T-helper 1 cell treated with Interleukin-12 subunit alpha and Interleukin-12 subunit beta and Interleukin-4 antibody, amounts not matched to agents 30 ng/mL and 1 ng/mL, for 36 hours (primary cell): Measurements from ENCODE around the gene PSMD11. TPM values are rescaled to one million over a fixed set of nuclear protein-coding genes. Genes with fewer than 3 reads are reported as not detected.

Experiments
- intact Hi-C: fragments of 100-400 bp; cut with micrococcal nuclease; formaldehyde crosslinking; loops from one replicate; pipeline ENCODE4 v1.15.1; 2024
- total RNA-seq: library from RNA; stranded (reverse); gene quantifications from 2 replicates; pipeline ENCODE4 v1.2.3, GENCODE V29; 2022

PSMD11 gene
- total RNA-seq, 1 donor from 2014 or later, result 145 TPM

DNA sequence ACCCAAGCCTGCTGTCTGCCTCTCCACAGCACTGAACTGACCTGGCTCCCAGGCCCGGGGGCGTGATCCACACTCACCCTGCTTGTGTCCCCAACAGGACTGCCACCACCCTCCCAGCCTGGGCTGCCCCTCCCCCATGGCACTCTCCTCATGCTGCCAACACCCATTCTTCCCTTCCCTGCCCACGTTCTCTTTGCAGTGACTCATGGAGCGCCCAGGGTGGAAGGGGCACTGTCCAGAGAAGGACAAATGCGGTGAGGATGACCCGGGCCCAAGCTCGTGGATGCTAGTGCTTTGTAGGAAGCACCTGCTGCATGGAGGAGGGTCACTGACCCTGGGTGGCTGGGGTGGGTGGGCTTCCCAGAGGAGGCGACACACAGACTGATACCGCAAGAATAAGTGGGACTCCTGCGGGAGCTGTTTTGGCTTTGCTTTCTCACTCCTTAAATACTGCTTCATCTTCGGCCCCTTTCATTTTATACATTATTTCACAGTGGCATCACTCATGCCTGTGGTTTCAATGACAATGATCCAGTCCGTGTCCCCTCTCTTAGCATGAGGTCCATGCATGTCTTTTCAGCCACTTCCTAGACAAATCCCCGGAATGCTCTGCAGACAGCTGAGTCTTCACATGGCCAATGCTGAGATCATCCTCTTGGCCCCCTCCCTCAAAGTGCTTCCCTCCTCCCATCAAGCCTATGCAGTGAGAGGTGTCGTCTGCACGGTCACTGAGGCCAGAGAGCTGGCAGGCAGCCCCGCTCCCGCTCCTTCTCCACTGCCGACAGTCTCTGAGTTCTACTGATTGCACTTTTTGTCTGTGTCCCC, 60.1 kb downstream of the PSMD11 start:
- intact Hi-C loops, result loop anchor here (5.0 kb wide), 1 partner anchor 373 kb away; the partner anchor contains the start of gene MYO1D

- intact Hi-C loops, result no loop called here
Measured at GRCh38 chr17:32508926-32509325, 64.6 kb downstream of the PSMD11 start.

DNA sequence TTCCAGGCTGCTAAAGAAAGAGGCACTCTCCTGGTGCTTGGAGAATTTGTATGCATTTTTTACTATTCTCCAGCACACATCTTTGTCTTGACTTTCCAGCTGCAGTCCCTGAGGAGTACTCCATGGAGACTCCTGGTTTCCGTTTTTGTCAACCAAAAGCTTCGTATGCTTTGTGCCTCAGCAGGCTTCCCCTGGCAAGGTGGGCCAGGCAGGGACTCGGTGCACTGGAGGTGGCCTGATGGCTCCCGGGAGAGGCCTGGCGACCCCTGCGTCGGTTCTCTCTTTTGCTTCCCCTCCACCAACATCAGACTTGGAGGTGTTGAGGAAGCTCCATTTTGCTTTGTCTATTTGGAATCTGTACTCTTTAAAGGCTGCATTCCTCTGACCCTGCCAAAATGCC, 66.2 kb downstream of the PSMD11 start:
- intact Hi-C loops, result no loop called here

DNA sequence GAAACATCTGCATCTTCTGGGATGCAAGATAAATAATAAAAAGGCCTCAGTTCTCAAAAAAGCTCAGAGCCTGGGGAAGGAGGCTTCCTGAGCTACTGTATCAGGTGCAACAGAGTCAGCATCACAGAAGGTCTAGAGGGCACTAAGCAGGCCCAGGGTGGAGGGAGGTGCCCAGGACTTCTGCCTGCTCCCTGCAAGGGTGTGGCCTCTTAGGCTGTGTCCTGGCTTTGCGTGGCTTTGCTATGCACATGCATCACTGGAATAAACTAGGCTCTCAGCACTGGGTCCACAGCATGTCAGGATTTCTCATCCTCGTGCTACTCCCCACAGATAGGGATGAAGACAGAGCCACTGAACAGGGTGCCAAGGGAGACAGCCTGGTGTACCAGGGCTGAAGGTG, 68.0 kb downstream of the PSMD11 start:
- intact Hi-C loops, result no loop called here

GRCh38 chr17:32513579-32513978, 69.3 kb downstream of the PSMD11 start:
- intact Hi-C loops, result no loop called here

DNA sequence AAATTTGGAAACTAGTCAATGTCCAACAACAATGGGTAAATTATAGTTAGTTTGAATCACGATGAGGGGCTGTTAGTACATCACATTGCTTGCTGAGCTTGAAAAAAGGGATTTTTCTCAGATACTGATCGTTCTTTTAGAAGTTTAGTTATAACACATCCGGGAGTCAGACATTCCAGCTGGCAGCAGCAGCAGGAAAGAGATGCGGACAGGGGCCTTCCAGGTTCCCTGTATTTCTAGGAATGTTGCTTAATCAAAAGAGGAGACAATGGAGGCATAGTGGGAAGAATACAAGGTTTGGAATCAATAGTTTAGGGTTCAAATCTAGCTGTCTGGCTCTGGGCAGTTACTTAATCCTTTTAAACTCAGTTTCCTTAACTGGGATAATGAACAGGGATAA, 70.3 kb downstream of the PSMD11 start:
- intact Hi-C loops, result no loop called here

GRCh38 chr17:32515677-32516383, 71.5 kb downstream of the PSMD11 start:
- intact Hi-C loops, result no loop called here

DNA sequence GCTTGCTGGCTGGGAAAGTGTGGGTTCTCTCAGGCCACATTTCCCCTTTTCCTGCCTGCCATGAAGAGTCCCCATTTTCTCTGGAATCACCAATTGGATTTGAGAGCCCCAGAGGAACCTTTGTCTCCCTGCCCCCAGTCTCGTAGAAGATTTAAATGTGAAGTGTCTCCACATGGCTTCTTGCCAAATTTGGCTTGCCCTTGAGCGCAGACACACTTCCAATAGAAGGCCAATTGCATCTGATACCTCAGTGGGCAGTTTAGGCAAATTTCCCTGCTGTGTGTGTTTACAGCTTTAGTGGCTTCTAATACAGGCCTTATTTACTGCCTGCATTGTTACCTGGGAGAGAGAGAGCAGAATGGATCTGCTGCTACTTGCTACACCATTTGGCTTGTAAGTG, 72.1 kb downstream of the PSMD11 start:
- intact Hi-C loops, result no loop called here

- intact Hi-C loops, result no loop called here
Measured at GRCh38 chr17:32516940-32517701, 72.8 kb downstream of the PSMD11 start.

- intact Hi-C loops, result no loop called here
Measured at GRCh38 chr17:32517982-32518381, 73.7 kb downstream of the PSMD11 start.

- intact Hi-C loops, result no loop called here
Measured at GRCh38 chr17:32518646-32519227, 74.4 kb downstream of the PSMD11 start.

DNA sequence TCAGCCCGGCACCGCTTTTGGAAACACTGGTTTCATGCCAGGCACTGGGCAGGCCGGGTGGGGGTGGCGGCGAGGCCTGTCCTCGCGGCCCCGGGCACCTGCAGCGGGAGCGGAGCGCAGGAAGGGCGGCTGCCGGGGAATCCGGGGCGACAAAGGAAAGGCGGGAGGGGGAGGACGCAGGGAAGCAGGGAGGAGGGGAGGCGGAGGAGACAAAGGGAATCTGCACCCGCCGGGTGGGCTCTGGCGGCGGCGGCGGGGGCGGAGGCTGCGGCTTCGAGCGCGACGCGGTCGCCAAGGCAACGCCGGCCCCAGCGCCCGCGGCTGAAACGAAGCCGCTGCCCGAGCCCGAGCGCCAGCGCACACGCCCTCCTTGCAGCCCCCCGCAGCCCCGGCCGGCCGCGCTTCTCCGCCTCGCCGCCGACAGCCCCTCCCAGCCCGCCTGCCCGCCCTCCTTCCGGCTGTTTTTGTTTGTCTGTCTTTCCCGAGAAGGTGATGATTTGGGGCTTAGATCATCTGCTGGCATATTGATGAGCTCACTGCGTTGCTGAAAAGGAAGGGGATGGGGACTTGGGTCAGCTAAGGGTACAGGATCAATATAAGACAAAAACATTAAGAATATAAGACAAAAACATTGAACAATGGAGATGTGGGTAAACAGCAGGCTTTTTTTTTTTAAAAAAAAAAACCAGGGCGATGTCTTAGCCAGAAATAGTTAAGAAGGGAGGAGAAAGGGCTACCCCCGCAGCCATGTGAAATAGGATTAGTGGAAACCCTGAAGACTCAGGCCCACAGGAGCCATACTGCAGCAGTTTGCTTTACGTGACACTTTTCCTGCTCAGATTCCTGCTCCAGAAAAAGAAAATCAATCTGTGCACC, 75.2 kb downstream of the PSMD11 start:
- intact Hi-C loops, result loop anchor here (1.0 to 5.0 kb wide), 3 partner anchors 16 to 72 kb away; no protein-coding TSS in a partner anchor

GRCh38 chr17:32520104-32520701, 75.9 kb downstream of the PSMD11 start:
- intact Hi-C loops, result loop anchor here (1.0 to 5.0 kb wide), 3 partner anchors 17 to 73 kb away; no protein-coding TSS in a partner anchor

GRCh38 chr17:32520737-32521404, 76.6 kb downstream of the PSMD11 start:
- intact Hi-C loops, result loop anchor here (1.0 to 5.0 kb wide), 3 partner anchors 18 to 74 kb away; no protein-coding TSS in a partner anchor

DNA sequence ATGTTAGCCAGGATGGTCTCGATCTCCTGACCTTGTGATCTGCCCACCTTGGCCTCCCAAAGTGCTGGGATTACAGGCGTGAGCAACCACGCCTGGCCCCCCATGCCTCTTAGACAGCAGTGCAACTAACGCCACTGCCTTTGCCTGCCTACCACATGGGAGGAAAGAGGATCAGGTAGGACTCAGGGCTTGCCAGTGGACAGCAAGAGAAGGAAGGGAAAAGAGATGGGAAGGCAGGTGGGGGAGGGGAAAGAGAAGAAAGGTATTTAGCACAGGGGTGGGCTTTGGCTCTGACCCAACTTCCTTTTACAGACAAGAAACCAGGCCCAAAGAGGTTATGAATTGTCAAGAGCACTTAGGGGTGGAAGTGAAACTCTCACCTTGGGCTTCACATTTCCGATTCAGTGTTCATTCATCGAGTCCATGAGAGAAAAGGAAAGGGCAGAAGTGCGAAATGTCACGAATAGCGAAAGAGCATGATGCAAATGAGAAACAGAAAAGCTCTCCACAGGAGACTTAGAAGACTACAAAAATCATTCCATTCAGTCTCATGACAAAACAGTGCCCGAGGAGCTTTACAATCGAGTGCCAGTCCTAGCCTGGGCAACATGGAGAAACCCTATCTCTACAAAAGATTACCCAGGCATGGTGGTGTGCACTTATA, 78.8 kb downstream of the PSMD11 start:
- intact Hi-C loops, result loop anchor here (1.0 to 5.0 kb wide), 4 partner anchors 28 to 76 kb away; partner anchors contain the start of gene CDK5R1

GRCh38 chr17:32523827-32524552, 79.7 kb downstream of the PSMD11 start:
- intact Hi-C loops, result loop anchor here (1.0 to 5.0 kb wide), 5 partner anchors 21 to 77 kb away; partner anchors contain the start of gene CDK5R1

- intact Hi-C loops, result loop anchor here (1.0 to 5.0 kb wide), 2 partner anchors 21 to 77 kb away; no protein-coding TSS in a partner anchor
Measured at GRCh38 chr17:32524553-32524880, 80.2 kb downstream of the PSMD11 start.

DNA sequence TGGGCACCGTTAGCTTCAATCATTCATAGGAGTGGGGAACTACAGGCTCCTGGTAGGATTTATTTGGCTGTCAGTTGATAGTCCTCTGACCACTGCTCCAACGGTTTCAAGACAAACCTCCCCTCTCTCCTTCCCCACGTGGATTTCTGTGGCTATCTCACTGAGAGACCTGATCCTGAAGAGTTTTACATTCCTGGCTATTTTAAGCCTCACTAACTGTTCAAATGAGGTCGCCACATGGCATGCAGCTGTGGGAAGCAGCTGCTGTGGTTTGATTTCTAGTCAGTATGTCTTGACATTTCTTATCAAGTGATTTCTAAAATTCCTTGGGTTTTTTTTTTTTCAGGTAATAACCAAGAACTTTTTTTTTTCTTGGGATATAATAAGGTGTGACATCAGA, 80.8 kb downstream of the PSMD11 start:
- intact Hi-C loops, result no loop called here
